Breast epithelium (tissue), 4 donors: ENCODE data around the gene DPEP1. TPM values are rescaled to one million over a fixed set of nuclear protein-coding genes. Genes with fewer than 3 reads are reported as not detected.
A peak's percentile ranks its signal among the peaks of the same experiment; 100 is the strongest.
"Not testable (repeated sequence)": the region's sequence is repeated elsewhere in the genome, so short reads cannot be mapped to it uniquely, and the experiment has no call there.

ENCODE experiments used
- DNase-seq, 2 donors: peaks; one replicate each; pipeline ENCODE4 v3.0.0-alpha.2; 2019; ENCODE audit warnings: low spot score in 2 of 2
- H3K27ac ChIP-seq, 2 donors: fragments of 200-600 bp; sonication (generic) in 1 of 2; one replicate each; pipeline ENCODE4 v1.5.1; 2016 to 2019; ENCODE audit warnings: mild to moderate bottlenecking in 1 of 2
- H3K27me3 ChIP-seq, 2 donors: fragments of 200-600 bp; sonication (generic) in 1 of 2; one replicate each; pipeline versions ENCODE4 v1.5.1 to v1.6.0; 2017 to 2019; ENCODE audit warnings: control low read depth in 1 of 2, mild to moderate bottlenecking in 1 of 2
- H3K36me3 ChIP-seq: fragments of 200-600 bp; one replicate; pipeline ENCODE4 v1.5.1; 2019
- H3K4me1 ChIP-seq, 2 donors: fragments of 200-600 bp; sonication (generic); one replicate each; pipeline ENCODE4 v1.5.1; 2016 to 2019; ENCODE audit warnings: control low read depth in 1 of 2
- H3K4me3 ChIP-seq, 3 donors: fragments of 200-600 bp; sonication (generic); 1 replicate in 2 of 3; 2 replicates in 1 of 3; pipeline ENCODE4 v1.5.1; 2016 to 2019; ENCODE audit warnings: mild to moderate bottlenecking in 3 of 3, moderate library complexity in 2 of 3
- H3K9me3 ChIP-seq, 2 donors: fragments of 200-600 bp; sonication (generic) in 1 of 2; one replicate each; pipeline ENCODE4 v1.5.1; 2016 to 2019; ENCODE audit warnings: control low read depth in 1 of 2
- CTCF ChIP-seq, 3 donors: fragments of 450-650 bp; IDR thresholded peaks; one replicate each; pipeline ENCODE4 v1.5.1; 2016 to 2017; ENCODE audit warnings: antibody characterized with exemption in 3 of 3, mild to moderate bottlenecking in 3 of 3, moderate library complexity in 3 of 3
- POLR2A ChIP-seq: fragments of 450-650 bp; IDR thresholded peaks from one replicate; pipeline ENCODE4 v1.6.1; 2016; ENCODE audit warnings: antibody characterized with exemption, mild to moderate bottlenecking, moderate library complexity
- POLR2AphosphoS5 ChIP-seq, 3 donors: sonication (generic); formaldehyde crosslinking; IDR thresholded peaks; one replicate each; pipeline ENCODE4 v1.6.1; 2017; ENCODE audit warnings: antibody characterized with exemption in 3 of 3
- intact Hi-C: fragments of 100-400 bp; cut with DNase I; formaldehyde crosslinking; loops from one replicate; pipeline ENCODE4 v1.15.1; 2023; ENCODE audit warnings: low total_unique reads
- total RNA-seq, 3 donors: library from RNA; depleted of rRNA; stranded (reverse); fragments of >200 nt; gene quantifications; one replicate each; pipeline ENCODE4 v1.1.0, GENCODE V29; 2016

Gene DPEP1
- total RNA-seq, 3 donors from 2014 or later = 0.59 to 0.98 (median 0.80) TPM

GRCh38 chr16:89660146-89660545 lies 46.7 kb downstream of the DPEP1 start:
- Histone ChIP-seq H3K4me3 (no peak overlapping the region), H3K36me3 (no peaks in the 10 kb centered on the region), H3K27ac (no peak overlapping the region), H3K9me3 (no peaks in the 10 kb centered on the region), H3K27me3 (no peaks in the 10 kb centered on the region), H3K4me1 (peaks cover 2 to 10% of the 10 kb centered on the region in 2 donors)
- DNase-seq = no peak
- no peak for TF ChIP-seq CTCF (IDR thresholded peaks at IDR 0.05)
- no peak for TF ChIP-seq POLR2A
- no peak for TF ChIP-seq POLR2AphosphoS5 (IDR thresholded peaks at IDR 0.05)
- intact Hi-C loops = no loop called here

GRCh38 chr16:89661215-89661614 lies 47.8 kb downstream of the DPEP1 start:
- H3K36me3 ChIP-seq = no peaks in the 10 kb centered on the region
- TF ChIP-seq POLR2AphosphoS5 (IDR thresholded peaks at IDR 0.05) = no peak
- no peaks in the 10 kb centered on the region for H3K27me3 ChIP-seq
- peaks cover 2 to 10% of the 10 kb centered on the region in 2 donors for H3K4me1 ChIP-seq
- intact Hi-C loops = no loop called here
- DNase-seq = no peak
- H3K27ac ChIP-seq = no peak overlapping the region
- no peaks in the 10 kb centered on the region for H3K9me3 ChIP-seq
- no peak overlapping the region for H3K4me3 ChIP-seq

- intact Hi-C loops, H3K36me3 ChIP-seq, H3K27me3 ChIP-seq, DNase-seq, H3K4me1 ChIP-seq, H3K9me3 ChIP-seq, H3K4me3 ChIP-seq, H3K27ac ChIP-seq: not testable (repeated sequence)
Observed at GRCh38 chr16:89664238-89664637, 50.8 kb downstream of the DPEP1 start.

- H3K27me3 ChIP-seq, DNase-seq, H3K4me3 ChIP-seq, H3K27ac ChIP-seq, H3K9me3 ChIP-seq, H3K36me3 ChIP-seq, H3K4me1 ChIP-seq, intact Hi-C loops: not testable (repeated sequence)
Observed at GRCh38 chr16:89667000-89667399, 53.6 kb downstream of the DPEP1 start.

- TF ChIP-seq POLR2AphosphoS5 (IDR thresholded peaks at IDR 0.05) (no peak), CTCF (IDR thresholded peaks at IDR 0.05) (no peak), POLR2A (no peak)
- no peak overlapping the region for H3K4me3 ChIP-seq
- no peaks in the 10 kb centered on the region for H3K9me3 ChIP-seq
- DNase-seq = no peak
- intact Hi-C loops = no loop called here
- no peaks in the 10 kb centered on the region for H3K27me3 ChIP-seq
- no peak overlapping the region for H3K27ac ChIP-seq
- H3K36me3 ChIP-seq = no peaks in the 10 kb centered on the region
- H3K4me1 ChIP-seq = no peaks in the 10 kb centered on the region
Observed at GRCh38 chr16:89667633-89668032, 54.2 kb downstream of the DPEP1 start.

- no peaks in the 10 kb centered on the region for H3K4me1 ChIP-seq
- no peaks in the 10 kb centered on the region for H3K9me3 ChIP-seq
- no peak for TF ChIP-seq CTCF (IDR thresholded peaks at IDR 0.05)
- no peak for TF ChIP-seq POLR2A
- TF ChIP-seq POLR2AphosphoS5 (IDR thresholded peaks at IDR 0.05) = no peak
- DNase-seq = no peak
- no peaks in the 10 kb centered on the region for H3K36me3 ChIP-seq
- H3K27ac ChIP-seq = peak overlapping the region in 1 of 2 donors; percentile 48
- intact Hi-C loops = no loop called here
- H3K27me3 ChIP-seq = no peaks in the 10 kb centered on the region
- H3K4me3 ChIP-seq = peak overlapping the region in 2 of 3 donors; percentile 30 to 49
Observed at GRCh38 chr16:89668790-89669158, 55.3 kb downstream of the DPEP1 start.

GRCh38 chr16:89669755-89670154 lies 56.3 kb downstream of the DPEP1 start:
- Histone ChIP-seq H3K27ac (no peak overlapping the region), H3K9me3 (no peaks in the 10 kb centered on the region), H3K4me1 (no peaks in the 10 kb centered on the region), H3K36me3 (no peaks in the 10 kb centered on the region), H3K27me3 (no peaks in the 10 kb centered on the region), H3K4me3 (no peak overlapping the region)
- no peak for DNase-seq
- TF ChIP-seq POLR2A = no peak
- intact Hi-C loops = no loop called here
